Activated CD8-positive, alpha-beta T cell treated with anti-CD3 and anti-CD28 coated beads for 36 hours (primary cell): Measurements from ENCODE around the gene NUAK2. TPM values are rescaled to one million over a fixed set of nuclear protein-coding genes. Genes with fewer than 3 reads are reported as not detected.

Experiments
- ATAC-seq: fragments of 200-7000 bp; cut with Tn5 transposase; one replicate; pipeline ENCODE4 v1.10.0; 2021; ENCODE audit warnings: mild to moderate bottlenecking, moderate library complexity
- CTCF ChIA-PET: fragments of 350-600 bp; sonication (Branson Sonifier 250); formaldehyde crosslinking; loops from one replicate; lab custom pipeline; 2021; ENCODE audit warnings: antibody characterized with exemption; lab: Charles Lee
- POLR2A ChIA-PET: fragments of 350-600 bp; sonication (Branson Sonifier 250); formaldehyde crosslinking; loops from one replicate; lab custom pipeline; 2021; ENCODE audit warnings: antibody characterized with exemption; lab: Charles Lee
- DNase-seq: peaks from one replicate; pipeline ENCODE4 v3.0.0-alpha.2; 2020
- H3K27ac Mint-ChIP-seq: one replicate; pipeline ENCODE4 v1.8.0; 2021; ENCODE audit warnings: mild to moderate bottlenecking, mixed read lengths
- H3K27me3 Mint-ChIP-seq: one replicate; pipeline ENCODE4 v1.8.0; 2021; ENCODE audit warnings: mixed read lengths
- H3K36me3 Mint-ChIP-seq: one replicate; pipeline ENCODE4 v1.8.0; 2021; ENCODE audit warnings: low read depth, mixed read lengths
- H3K4me1 Mint-ChIP-seq: one replicate; pipeline ENCODE4 v1.8.0; 2021; ENCODE audit warnings: low read depth, mixed read lengths
- H3K4me3 Mint-ChIP-seq: one replicate; pipeline ENCODE4 v1.8.0; 2021; ENCODE audit warnings: mild to moderate bottlenecking, moderate library complexity, mixed read lengths
- H3K9me3 Mint-ChIP-seq: one replicate; pipeline ENCODE4 v1.8.0; 2021; ENCODE audit warnings: mixed read lengths
- CTCF ChIP-seq: fragments of 200-600 bp; IDR thresholded peaks from one replicate; pipeline ENCODE4 v1.8.0; 2022; ENCODE audit warnings: antibody characterized with exemption, mild to moderate bottlenecking
- intact Hi-C: fragments of 100-400 bp; cut with micrococcal nuclease; formaldehyde crosslinking; loops from one replicate; pipeline ENCODE4 v1.10.0; 2022
- total RNA-seq, 2 experiments: library from RNA; stranded (reverse); gene quantifications; one replicate each; pipeline ENCODE4 v1.2.3, GENCODE V29; 2021

Gene NUAK2
- total RNA-seq, 2 experiments from 2014 or later, result 1.9 TPM

- Mint-ChIP-seq H3K27me3 (no peaks in the 10 kb centered on the region), H3K27ac (no peak overlapping the region), H3K9me3 (no peaks in the 10 kb centered on the region), H3K4me3 (no peak overlapping the region), H3K4me1 (peaks cover 54% of the 10 kb centered on the region), H3K36me3 (no peaks in the 10 kb centered on the region)
- ATAC-seq (no peak), DNase-seq (no peak)
- POLR2A ChIA-PET, result interaction anchor here (0.7 kb wide), 1 partner anchor 9 kb away, joined by 3 read pairs; no protein-coding TSS in a partner anchor
- CTCF ChIA-PET, result interaction anchor here (0.7 to 2.3 kb wide), 6 partner anchors 10 to 59 kb away, joined by 3 to 9 read pairs (median 4); no protein-coding TSS in a partner anchor
- intact Hi-C loops, result no loop called here
- no peak for TF ChIP-seq CTCF
These were observed 26.6 kb downstream of the NUAK2 start for GRCh38 chr1:205294934-205295333.

- H3K27ac Mint-ChIP-seq, result peak overlapping the region; percentile 34
- no peaks in the 10 kb centered on the region for H3K9me3 Mint-ChIP-seq
- no peak for DNase-seq
- H3K27me3 Mint-ChIP-seq, result no peaks in the 10 kb centered on the region
- no peaks in the 10 kb centered on the region for H3K36me3 Mint-ChIP-seq
- ATAC-seq, result no peak
- H3K4me1 Mint-ChIP-seq, result peaks cover 57% of the 10 kb centered on the region
- H3K4me3 Mint-ChIP-seq, result no peak overlapping the region
- CTCF ChIA-PET, result interaction anchor here (0.7 to 2.2 kb wide), 8 partner anchors 10 to 60 kb away, joined by 3 to 8 read pairs (median 4); partner anchors contain the start of gene NUAK2
- intact Hi-C loops, result no loop called here
- POLR2A ChIA-PET, result interaction anchor here (1.1 to 1.4 kb wide), 3 partner anchors 13 to 25 kb away, joined by 3 to 4 read pairs (median 3); no protein-coding TSS in a partner anchor
- TF ChIP-seq CTCF, result no peak
These were observed 27.2 kb downstream of the NUAK2 start for GRCh38 chr1:205294175-205294917.

GRCh38 chr1:205293350-205294074, 28.0 kb downstream of the NUAK2 start:
- TF ChIP-seq CTCF, result no peak
- CTCF ChIA-PET, result interaction anchor here (1.1 to 2.2 kb wide), 6 partner anchors 9 to 32 kb away, joined by 3 to 8 read pairs (median 4); partner anchors contain the start of gene NUAK2
- no peak for ATAC-seq
- intact Hi-C loops, result no loop called here
- no peak overlapping the region for H3K27ac Mint-ChIP-seq
- no peaks in the 10 kb centered on the region for H3K9me3 Mint-ChIP-seq
- POLR2A ChIA-PET, result interaction anchor here (1.1 to 1.4 kb wide), 3 partner anchors 14 to 26 kb away, joined by 3 to 4 read pairs (median 3); no protein-coding TSS in a partner anchor
- H3K4me1 Mint-ChIP-seq, result peaks cover 57% of the 10 kb centered on the region
- H3K27me3 Mint-ChIP-seq, result no peaks in the 10 kb centered on the region
- H3K4me3 Mint-ChIP-seq, result no peak overlapping the region
- no peaks in the 10 kb centered on the region for H3K36me3 Mint-ChIP-seq
- DNase-seq, result no peak

GRCh38 chr1:205291596-205291995, 29.9 kb downstream of the NUAK2 start:
- no peak overlapping the region for H3K27ac Mint-ChIP-seq
- CTCF ChIA-PET, result no interaction called here

More at GRCh38 chr1:205291596-205291995, 29.9 kb downstream of the NUAK2 start:
- ATAC-seq, result peak; percentile 7
- intact Hi-C loops, result no loop called here
- Mint-ChIP-seq H3K9me3 (no peaks in the 10 kb centered on the region), H3K4me1 (peaks cover 66% of the 10 kb centered on the region), H3K4me3 (no peak overlapping the region), H3K27me3 (no peaks in the 10 kb centered on the region), H3K36me3 (no peaks in the 10 kb centered on the region)
- POLR2A ChIA-PET, result no interaction called here
- peak; percentile 65 for DNase-seq
- TF ChIP-seq CTCF, result no peak
